ENCODE data around the gene ABCA1. TPM values are rescaled to one million over a fixed set of nuclear protein-coding genes. Genes with fewer than 3 reads are reported as not detected.
"Not testable (repeated sequence)": the region's sequence is repeated elsewhere in the genome, so short reads cannot be mapped to it uniquely, and the experiment has no call there.

Gene ABCA1
- total RNA-seq, 1 donor from 2014 or later, result 13.0 TPM

- intact Hi-C loops (cut with micrococcal nuclease), result no loop called here
- no peak for ATAC-seq
- no peak for DNase-seq
These were observed 30.8 kb upstream of the ABCA1 start for GRCh38 chr9:104958751-104959150.

GRCh38 chr9:104958006-104958405 lies 30.1 kb upstream of the ABCA1 start:
- ATAC-seq; DNase-seq; intact Hi-C loops (cut with micrococcal nuclease): not testable (repeated sequence)

GRCh38 chr9:104951487-104951886 lies 23.5 kb upstream of the ABCA1 start:
- DNase-seq, result no peak
- no peak for ATAC-seq
- intact Hi-C loops (cut with micrococcal nuclease), result no loop called here

- intact Hi-C loops (cut with micrococcal nuclease), result no loop called here
- DNase-seq (no peak), ATAC-seq (no peak)
These were observed 22.9 kb upstream of the ABCA1 start for GRCh38 chr9:104950838-104951237.

- intact Hi-C loops (cut with micrococcal nuclease), result no loop called here
- no peak for ATAC-seq
- no peak for DNase-seq
These were observed 20.3 kb upstream of the ABCA1 start for GRCh38 chr9:104948277-104948676.

GRCh38 chr9:104944871-104945270 lies 16.9 kb upstream of the ABCA1 start:
- DNase-seq (no peak), ATAC-seq (no peak)
- intact Hi-C loops (cut with micrococcal nuclease), result no loop called here

GRCh38 chr9:104944356-104944755 lies 16.4 kb upstream of the ABCA1 start:
- DNase-seq, result no peak

GRCh38 chr9:104941597-104941996 lies 13.6 kb upstream of the ABCA1 start:
- intact Hi-C loops (cut with micrococcal nuclease), result no loop called here
- DNase-seq, result no peak
- ATAC-seq, result no peak

More at GRCh38 chr9:104944356-104944755, 16.4 kb upstream of the ABCA1 start:
- no peak for ATAC-seq
- intact Hi-C loops (cut with micrococcal nuclease), result no loop called here

- DNase-seq (no peak), ATAC-seq (no peak)
- intact Hi-C loops (cut with micrococcal nuclease), result no loop called here
These were observed 8.3 kb upstream of the ABCA1 start for GRCh38 chr9:104936291-104936690.

GRCh38 chr9:104935501-104935810 lies 7.5 kb upstream of the ABCA1 start:
- intact Hi-C loops (cut with micrococcal nuclease); DNase-seq: not testable (repeated sequence)
- peak; percentile 82 for ATAC-seq

- ATAC-seq, result peak; percentile 38
- DNase-seq, result no peak
- intact Hi-C loops (cut with micrococcal nuclease), result no loop called here
These were observed 6.9 kb upstream of the ABCA1 start for GRCh38 chr9:104934691-104935500.

GRCh38 chr9:104933091-104933490 lies 5.1 kb upstream of the ABCA1 start:
- ATAC-seq; DNase-seq; intact Hi-C loops (cut with micrococcal nuclease): not testable (repeated sequence)

GRCh38 chr9:104931256-104931655 lies 3.3 kb upstream of the ABCA1 start:
- intact Hi-C loops (cut with micrococcal nuclease), result no loop called here
- ATAC-seq (no peak), DNase-seq (no peak)

GRCh38 chr9:104927216-104927911 lies 591 bp downstream of the ABCA1 start:
- ATAC-seq (peak; percentile 71), DNase-seq (peak; percentile 61)
- intact Hi-C loops (cut with micrococcal nuclease), result loop anchor here (10.0 kb wide), 3 partner anchors 63 to 227 kb away; no protein-coding TSS in a partner anchor

GRCh38 chr9:104923740-104924139 lies 4.2 kb downstream of the ABCA1 start:
- no peak for DNase-seq
- ATAC-seq, result no peak
- intact Hi-C loops (cut with micrococcal nuclease), result loop anchor here (10.0 kb wide), 3 partner anchors 59 to 231 kb away; no protein-coding TSS in a partner anchor

- DNase-seq, result no peak
- intact Hi-C loops (cut with micrococcal nuclease), result loop anchor here (10.0 kb wide), 3 partner anchors 58 to 232 kb away; no protein-coding TSS in a partner anchor
- ATAC-seq, result no peak
These were observed 4.7 kb downstream of the ABCA1 start for GRCh38 chr9:104923289-104923688.

- intact Hi-C loops (cut with micrococcal nuclease), result loop anchor here (10.0 kb wide), 3 partner anchors 58 to 232 kb away; no protein-coding TSS in a partner anchor
- not testable (repeated sequence) for ATAC-seq, DNase-seq
These were observed 5.2 kb downstream of the ABCA1 start for GRCh38 chr9:104922748-104923147.

- intact Hi-C loops (cut with micrococcal nuclease), result loop anchor here (10.0 kb wide), 3 partner anchors 56 to 234 kb away; no protein-coding TSS in a partner anchor
- no peak for ATAC-seq
- no peak for DNase-seq
These were observed 6.8 kb downstream of the ABCA1 start for GRCh38 chr9:104921067-104921741.

- intact Hi-C loops (cut with micrococcal nuclease), result no loop called here
- peak; percentile 72 for ATAC-seq
- no peak for DNase-seq
These were observed 12.2 kb downstream of the ABCA1 start for GRCh38 chr9:104915753-104916152.

- peak; percentile 92 for ATAC-seq
These were observed 12.9 kb downstream of the ABCA1 start for GRCh38 chr9:104915049-104915448.

More at GRCh38 chr9:104915049-104915448, 12.9 kb downstream of the ABCA1 start:
- intact Hi-C loops (cut with micrococcal nuclease), result no loop called here
- DNase-seq, result peak; percentile 48
